MCF 10A (cell line): ENCODE results near the gene PPP1R3G. TPM values are rescaled to one million over a fixed set of nuclear protein-coding genes. Genes with fewer than 3 reads are reported as not detected.

Experiments
- BruUV-seq: library from RNA; stranded (reverse); fragments of 400-500 nt; replicated peaks from 2 replicates; lab custom pipeline; 2021; lab: Mats Ljungman, UMichigan
- CTCF ChIA-PET: fragments of 300-600 bp; sonication (Branson Sonifier 250); formaldehyde crosslinking; extraction: SDS; loops from one replicate; lab custom pipeline; 2021; ENCODE audit warnings: antibody characterized with exemption, inconsistent platforms; lab: Yijun Ruan, JAX
- POLR2A ChIA-PET: fragments of 300-600, 350-650 bp; sonication (Branson Sonifier 250); formaldehyde crosslinking; extraction: SDS; loops from one replicate; lab custom pipeline; 2020; ENCODE audit warnings: antibody characterized with exemption, inconsistent platforms; lab: Yijun Ruan, JAX
- DNase-seq: peaks from one replicate; pipeline ENCODE4 v3.0.0-alpha.2; 2018; ENCODE audit not compliant: unreplicated experiment
- H3K27ac Mint-ChIP-seq: one replicate; pipeline ENCODE4 v1.8.0; 2022; ENCODE audit warnings: mild to moderate bottlenecking, low read depth, mixed read lengths; ENCODE audit not compliant: unreplicated experiment
- H3K27me3 Mint-ChIP-seq: one replicate; pipeline ENCODE4 v1.8.0; 2022; ENCODE audit warnings: mixed read lengths; ENCODE audit not compliant: insufficient read depth, unreplicated experiment
- H3K36me3 Mint-ChIP-seq: one replicate; pipeline ENCODE4 v1.8.0; 2022; ENCODE audit warnings: mild to moderate bottlenecking, moderate library complexity, mixed read lengths; ENCODE audit not compliant: insufficient read depth, unreplicated experiment
- H3K4me1 Mint-ChIP-seq: one replicate; pipeline ENCODE4 v1.8.0; 2022; ENCODE audit warnings: mixed read lengths; ENCODE audit not compliant: insufficient read depth, unreplicated experiment
- H3K4me3 Mint-ChIP-seq: one replicate; pipeline ENCODE4 v1.8.0; 2022; ENCODE audit warnings: mild to moderate bottlenecking, moderate library complexity, mixed read lengths; ENCODE audit not compliant: unreplicated experiment
- H3K9me3 Mint-ChIP-seq: one replicate; pipeline ENCODE4 v1.8.0; 2022; ENCODE audit warnings: mixed read lengths; ENCODE audit not compliant: unreplicated experiment
- CTCF ChIP-seq: fragments of 200-600 bp; IDR thresholded peaks from one replicate; pipeline ENCODE4 v1.8.0; 2022; ENCODE audit warnings: antibody characterized with exemption, mild to moderate bottlenecking; ENCODE audit not compliant: unreplicated experiment
- intact Hi-C: fragments of 100-400 bp; cut with micrococcal nuclease; formaldehyde crosslinking; loops from 2 replicates; pipeline ENCODE4 v1.14.1; 2022
- total RNA-seq: library from RNA; stranded (reverse); gene quantifications from 2 replicates; pipeline ENCODE4 v1.2.3, GENCODE V29; 2022

Gene PPP1R3G
- total RNA-seq, 1 experiment from 2014 or later, result 0.07 TPM

GRCh38 chr6:5051394-5051793 is 33.7 kb upstream of the PPP1R3G start:
- ChIA-PET CTCF (interaction anchor here (1.1 kb wide), 1 partner anchor 15 kb away, joined by 3 read pairs; no protein-coding TSS in a partner anchor), POLR2A (no interaction called here)
- H3K27me3 Mint-ChIP-seq, result no peaks in the 10 kb centered on the region
- BruUV-seq, result no TSS peak
- TF ChIP-seq CTCF, result no peak
- no peak overlapping the region for H3K4me3 Mint-ChIP-seq
- intact Hi-C loops, result loop anchor here (10.0 kb wide), 1 partner anchor 323 kb away; no protein-coding TSS in a partner anchor
- H3K9me3 Mint-ChIP-seq, result peaks cover 23% of the 10 kb centered on the region
- DNase-seq, result no peak
- peaks cover 6% of the 10 kb centered on the region for H3K4me1 Mint-ChIP-seq
- no peak overlapping the region for H3K27ac Mint-ChIP-seq
- H3K36me3 Mint-ChIP-seq, result no peaks in the 10 kb centered on the region

GRCh38 chr6:5053038-5053437 is 32.1 kb upstream of the PPP1R3G start:
- Mint-ChIP-seq H3K27me3 (no peaks in the 10 kb centered on the region), H3K27ac (no peak overlapping the region), H3K4me1 (peaks cover 6% of the 10 kb centered on the region), H3K36me3 (no peaks in the 10 kb centered on the region), H3K9me3 (peaks cover 23% of the 10 kb centered on the region), H3K4me3 (no peak overlapping the region)
- ChIA-PET POLR2A (interaction anchor here (1.8 kb wide), 1 partner anchor 12 kb away, joined by 5 read pairs; no protein-coding TSS in a partner anchor), CTCF (no interaction called here)
- DNase-seq, result no peak
- TF ChIP-seq CTCF, result no peak
- BruUV-seq, result no TSS peak
- intact Hi-C loops, result loop anchor here (10.0 kb wide), 1 partner anchor 322 kb away; no protein-coding TSS in a partner anchor

- Mint-ChIP-seq H3K4me3 (no peak overlapping the region), H3K36me3 (no peaks in the 10 kb centered on the region), H3K4me1 (peaks cover 6% of the 10 kb centered on the region), H3K27ac (no peak overlapping the region), H3K9me3 (peaks cover 18% of the 10 kb centered on the region), H3K27me3 (no peaks in the 10 kb centered on the region)
- ChIA-PET CTCF (interaction anchor here (0.6 kb wide), 1 partner anchor 1498 kb away, joined by 3 read pairs; no protein-coding TSS in a partner anchor), POLR2A (interaction anchor here (1.8 kb wide), 1 partner anchor 12 kb away, joined by 5 read pairs; no protein-coding TSS in a partner anchor)
- intact Hi-C loops, result loop anchor here (10.0 kb wide), 1 partner anchor 321 kb away; no protein-coding TSS in a partner anchor
- TF ChIP-seq CTCF, result no peak
- DNase-seq, result no peak
- BruUV-seq, result no TSS peak
Measured at GRCh38 chr6:5053864-5054244, 31.3 kb upstream of the PPP1R3G start.

- ChIA-PET CTCF (no interaction called here), POLR2A (interaction anchor here (0.6 kb wide), 1 partner anchor 15 kb away, joined by 5 read pairs; no protein-coding TSS in a partner anchor)
- Mint-ChIP-seq H3K27ac (no peak overlapping the region), H3K36me3 (no peaks in the 10 kb centered on the region), H3K4me1 (peaks cover 6% of the 10 kb centered on the region), H3K4me3 (no peak overlapping the region), H3K27me3 (no peaks in the 10 kb centered on the region), H3K9me3 (peaks cover 15% of the 10 kb centered on the region)
- intact Hi-C loops, result loop anchor here (10.0 kb wide), 1 partner anchor 320 kb away; no protein-coding TSS in a partner anchor
- DNase-seq, result no peak
- BruUV-seq, result no TSS peak
- no peak for TF ChIP-seq CTCF
Measured at GRCh38 chr6:5054245-5054873, 30.8 kb upstream of the PPP1R3G start.
